ENCODE results near the gene SRC.
A peak's percentile ranks its signal among the peaks of the same experiment; 100 is the strongest.

SRC gene

DNA sequence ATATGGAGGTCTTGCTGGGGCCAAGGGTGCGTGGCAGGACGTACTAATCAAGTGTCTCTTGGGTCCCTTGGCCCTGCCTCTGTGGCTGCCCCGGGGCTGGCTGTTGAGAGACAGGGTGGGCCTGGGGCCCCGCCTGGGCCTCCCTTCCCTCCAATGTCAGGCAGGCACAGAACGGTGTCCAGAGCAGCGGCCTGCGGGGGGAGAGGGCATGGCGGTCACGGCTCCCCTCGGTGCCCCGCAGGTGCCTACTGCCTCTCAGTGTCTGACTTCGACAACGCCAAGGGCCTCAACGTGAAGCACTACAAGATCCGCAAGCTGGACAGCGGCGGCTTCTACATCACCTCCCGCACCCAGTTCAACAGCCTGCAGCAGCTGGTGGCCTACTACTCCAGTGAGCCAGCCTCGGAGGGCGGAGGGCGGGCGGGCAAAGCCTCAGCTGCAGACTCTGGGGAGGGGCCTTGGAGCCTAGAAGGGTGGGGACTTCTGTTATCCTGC is 50.0 kb downstream of the SRC start:
- no peak for DNase-seq (ENCODE audit: insufficient read length, low spot score)
- FAIRE-seq = no peak
- TF ChIP-seq POLR2AphosphoS5 (IDR thresholded peaks at IDR 0.05; ENCODE audit: low read depth, low read length) (no peak), SPI1 (IDR thresholded peaks at IDR 0.05; ENCODE audit: low read depth, low read length) (no peak), POLR2A (IDR thresholded peaks at IDR 0.05; ENCODE audit: low read depth, low read length) (no peak), POU2F2 (IDR thresholded peaks at IDR 0.05; ENCODE audit: low read depth, low read length) (no peak), TAF1 (IDR thresholded peaks at IDR 0.05; ENCODE audit: low read depth, low read length) (no peak), PAX5 (IDR thresholded peaks at IDR 0.05; ENCODE audit: insufficient read depth, low read length, severe bottlenecking) (no peak)

DNA sequence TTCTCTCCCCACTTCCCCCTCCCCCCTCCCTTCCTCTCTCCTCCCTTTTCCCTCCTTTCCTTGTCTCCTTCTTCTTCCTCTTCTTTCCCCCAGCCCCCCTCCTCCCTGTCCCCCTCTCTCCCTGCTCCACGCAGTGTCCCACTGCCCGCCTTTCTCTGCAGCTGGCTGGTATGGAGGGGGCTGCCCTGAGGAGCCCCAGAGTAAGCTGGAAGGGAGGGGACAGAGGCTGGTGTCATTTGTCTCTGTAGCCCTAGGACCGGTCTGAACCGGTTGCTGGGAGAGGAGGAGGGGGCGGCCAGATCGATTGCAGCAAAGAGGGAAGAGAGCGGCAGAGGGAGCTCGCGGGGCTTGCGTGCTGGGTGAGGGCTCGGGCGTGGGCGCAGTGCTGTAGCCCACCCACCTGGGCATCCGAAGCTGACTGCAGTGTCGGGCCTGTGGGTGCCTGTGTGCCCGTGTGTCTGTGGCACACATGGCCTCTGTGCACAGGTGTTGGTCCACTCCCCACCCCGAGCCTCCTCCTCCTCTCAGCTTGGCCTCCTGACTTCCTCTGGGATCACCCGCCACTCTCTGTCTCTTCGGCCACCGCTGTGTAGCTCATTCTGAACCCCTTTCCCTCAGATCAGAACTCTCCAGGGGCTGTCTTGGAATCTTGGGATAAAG is 50.6 kb downstream of the SRC start:
- DNase-seq (ENCODE audit: insufficient read length, low spot score) (no peak), FAIRE-seq (no peak)
- TF ChIP-seq SPI1 (IDR thresholded peaks at IDR 0.05; ENCODE audit: low read depth, low read length) = no peak
- TF ChIP-seq POU2F2 (IDR thresholded peaks at IDR 0.05; ENCODE audit: low read depth, low read length) = no peak
- no peak for TF ChIP-seq TAF1 (IDR thresholded peaks at IDR 0.05; ENCODE audit: low read depth, low read length)
- no peak for TF ChIP-seq POLR2A (IDR thresholded peaks at IDR 0.05; ENCODE audit: low read depth, low read length)
- no peak for TF ChIP-seq POLR2AphosphoS5 (IDR thresholded peaks at IDR 0.05; ENCODE audit: low read depth, low read length)
- TF ChIP-seq PAX5 (IDR thresholded peaks at IDR 0.05; ENCODE audit: insufficient read depth, low read length, severe bottlenecking) = no peak

DNA sequence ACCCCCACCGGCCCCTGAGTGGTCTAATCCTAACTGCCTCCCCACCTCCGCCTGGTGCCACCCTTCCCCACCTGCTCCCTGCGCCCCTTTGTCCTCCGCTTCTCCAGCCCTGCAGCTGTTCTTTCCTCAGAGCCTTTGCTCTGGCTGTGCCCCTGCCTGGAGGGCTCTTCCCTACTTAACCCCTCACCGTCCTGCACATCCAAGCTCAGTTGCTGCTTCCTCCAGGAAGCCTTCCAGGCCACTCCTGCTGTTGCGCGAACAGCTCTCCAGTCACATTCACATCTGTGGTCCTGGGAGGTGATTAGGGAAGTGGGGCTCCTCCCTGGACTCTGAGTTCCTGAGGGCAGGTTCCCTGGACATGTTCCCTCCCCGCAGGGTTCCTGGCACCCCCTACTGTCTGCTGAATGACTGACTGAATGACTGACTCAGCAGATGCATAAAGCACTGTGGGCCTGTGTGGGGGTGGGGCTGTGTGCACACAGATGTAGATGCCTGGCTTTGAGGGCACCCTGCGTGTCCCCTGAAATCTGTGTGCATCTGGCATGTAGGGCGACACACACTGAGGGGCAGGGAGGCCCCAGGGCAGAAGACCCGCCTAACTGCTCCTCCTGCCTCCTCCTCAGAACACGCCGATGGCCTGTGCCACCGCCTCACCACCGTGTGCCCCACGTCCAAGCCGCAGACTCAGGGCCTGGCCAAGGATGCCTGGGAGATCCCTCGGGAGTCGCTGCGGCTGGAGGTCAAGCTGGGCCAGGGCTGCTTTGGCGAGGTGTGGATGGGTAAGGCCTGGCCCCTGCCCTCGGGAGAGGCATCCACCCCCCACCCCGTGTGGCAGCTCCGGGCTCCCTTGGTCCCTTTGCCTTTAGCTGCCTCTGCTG is 51.4 kb downstream of the SRC start:
- FAIRE-seq = no peak
- TF ChIP-seq TAF1 (IDR thresholded peaks at IDR 0.05; ENCODE audit: low read depth, low read length) (no peak), SPI1 (IDR thresholded peaks at IDR 0.05; ENCODE audit: low read depth, low read length) (no peak), PAX5 (IDR thresholded peaks at IDR 0.05; ENCODE audit: insufficient read depth, low read length, severe bottlenecking) (no peak), POLR2A (IDR thresholded peaks at IDR 0.05; ENCODE audit: low read depth, low read length) (no peak), POLR2AphosphoS5 (IDR thresholded peaks at IDR 0.05; ENCODE audit: low read depth, low read length) (no peak), POU2F2 (IDR thresholded peaks at IDR 0.05; ENCODE audit: low read depth, low read length) (no peak)

DNA sequence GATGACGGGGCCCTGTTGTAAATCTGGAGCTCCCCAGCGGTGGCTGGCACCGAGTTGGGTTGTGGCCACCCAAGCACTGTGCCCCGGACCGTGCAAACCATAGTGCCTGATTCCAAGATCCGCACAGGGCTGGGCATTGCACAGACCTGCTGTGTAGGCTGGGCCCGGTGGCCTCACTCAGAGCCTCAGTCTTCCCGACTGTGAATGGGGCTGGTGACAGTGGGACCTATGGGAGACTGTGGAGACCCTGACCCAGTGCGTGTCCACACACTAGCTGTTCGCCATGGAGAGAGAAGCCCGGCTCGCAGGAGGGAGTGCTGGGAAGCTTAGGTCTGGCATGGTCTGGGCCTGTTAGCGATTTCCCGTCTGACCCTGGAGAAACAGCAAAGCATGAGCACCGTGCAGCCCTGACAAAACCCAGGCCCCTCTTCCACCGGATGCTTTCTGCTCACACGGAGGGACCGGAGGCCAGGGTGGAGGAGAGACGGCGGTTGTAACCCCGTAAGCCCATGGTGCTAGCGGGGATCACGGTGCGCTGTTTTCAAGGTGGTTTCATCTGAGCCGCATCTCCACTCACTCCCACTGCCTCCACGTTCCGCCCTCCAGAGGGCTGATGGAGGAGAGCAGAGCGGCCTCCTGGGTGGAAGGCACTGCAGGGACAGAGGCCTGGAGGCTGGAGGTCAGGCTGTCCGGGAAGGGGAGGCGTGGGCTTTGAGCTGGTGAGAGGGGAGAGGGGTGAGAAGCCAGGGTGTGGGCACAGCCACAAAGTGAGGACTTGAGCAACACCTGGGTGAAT is 52.2 kb downstream of the SRC start:
- TF ChIP-seq POLR2A (IDR thresholded peaks at IDR 0.05; ENCODE audit: low read depth, low read length) (no peak), PAX5 (IDR thresholded peaks at IDR 0.05; ENCODE audit: insufficient read depth, low read length, severe bottlenecking) (no peak), SPI1 (IDR thresholded peaks at IDR 0.05; ENCODE audit: low read depth, low read length) (no peak), POU2F2 (IDR thresholded peaks at IDR 0.05; ENCODE audit: low read depth, low read length) (no peak), TAF1 (IDR thresholded peaks at IDR 0.05; ENCODE audit: low read depth, low read length) (no peak), POLR2AphosphoS5 (IDR thresholded peaks at IDR 0.05; ENCODE audit: low read depth, low read length) (no peak; the same call in 1 of the 2 replicates)
- DNase-seq (ENCODE audit: insufficient read length, low spot score) (no peak), FAIRE-seq (no peak)

More for the DNA sequence above, 51.4 kb downstream of the SRC start:
- no peak for DNase-seq (ENCODE audit: insufficient read length, low spot score)

DNA sequence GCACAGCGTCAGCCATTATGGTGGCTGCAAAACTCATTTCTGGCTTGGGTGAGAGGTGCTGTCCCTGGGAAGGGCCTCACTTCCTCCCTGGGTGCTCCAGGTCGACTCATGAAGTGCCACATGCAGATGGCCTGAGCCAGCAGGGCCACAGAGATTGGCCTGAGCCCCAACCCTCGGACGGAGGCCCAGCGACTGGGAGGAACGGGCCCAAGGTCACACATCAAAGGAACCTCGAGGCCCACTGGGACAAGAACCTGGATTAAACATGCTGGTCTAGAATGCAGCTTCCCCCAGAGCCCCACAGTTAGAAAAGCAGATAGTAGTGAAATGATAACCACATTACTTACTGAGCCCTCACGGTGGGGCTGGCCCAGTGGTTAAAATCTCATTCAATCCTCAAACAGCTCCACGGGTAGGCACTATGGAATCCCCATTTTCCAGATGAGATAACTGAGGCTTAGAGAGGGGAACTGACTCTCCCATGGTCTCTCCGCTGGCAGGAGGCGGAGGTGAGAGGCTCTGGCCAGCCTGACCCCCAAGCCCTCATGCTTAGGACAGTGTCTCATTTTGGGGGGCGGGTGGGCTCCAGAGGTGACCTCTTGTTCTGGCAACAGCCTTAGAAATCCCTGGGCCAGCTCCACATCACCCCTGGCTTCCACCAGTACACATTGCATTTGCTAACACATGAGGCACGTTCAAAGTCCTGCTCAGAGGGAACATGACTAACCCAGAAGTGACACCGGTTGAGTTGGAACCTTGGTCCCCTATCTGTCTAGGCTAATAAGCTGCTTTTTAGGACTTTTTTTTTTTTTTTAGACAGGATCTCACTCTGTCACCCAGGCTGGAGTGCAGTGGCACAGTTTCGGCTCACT is 53.0 kb downstream of the SRC start:
- TF ChIP-seq POU2F2 (IDR thresholded peaks at IDR 0.05; ENCODE audit: low read depth, low read length) (no peak), PAX5 (IDR thresholded peaks at IDR 0.05; ENCODE audit: insufficient read depth, low read length, severe bottlenecking) (no peak), TAF1 (IDR thresholded peaks at IDR 0.05; ENCODE audit: low read depth, low read length) (no peak), SPI1 (IDR thresholded peaks at IDR 0.05; ENCODE audit: low read depth, low read length) (peak; percentile 77), POLR2A (IDR thresholded peaks at IDR 0.05; ENCODE audit: low read depth, low read length) (no peak)
- FAIRE-seq = no peak
- DNase-seq (ENCODE audit: insufficient read length, low spot score) = no peak

DNA sequence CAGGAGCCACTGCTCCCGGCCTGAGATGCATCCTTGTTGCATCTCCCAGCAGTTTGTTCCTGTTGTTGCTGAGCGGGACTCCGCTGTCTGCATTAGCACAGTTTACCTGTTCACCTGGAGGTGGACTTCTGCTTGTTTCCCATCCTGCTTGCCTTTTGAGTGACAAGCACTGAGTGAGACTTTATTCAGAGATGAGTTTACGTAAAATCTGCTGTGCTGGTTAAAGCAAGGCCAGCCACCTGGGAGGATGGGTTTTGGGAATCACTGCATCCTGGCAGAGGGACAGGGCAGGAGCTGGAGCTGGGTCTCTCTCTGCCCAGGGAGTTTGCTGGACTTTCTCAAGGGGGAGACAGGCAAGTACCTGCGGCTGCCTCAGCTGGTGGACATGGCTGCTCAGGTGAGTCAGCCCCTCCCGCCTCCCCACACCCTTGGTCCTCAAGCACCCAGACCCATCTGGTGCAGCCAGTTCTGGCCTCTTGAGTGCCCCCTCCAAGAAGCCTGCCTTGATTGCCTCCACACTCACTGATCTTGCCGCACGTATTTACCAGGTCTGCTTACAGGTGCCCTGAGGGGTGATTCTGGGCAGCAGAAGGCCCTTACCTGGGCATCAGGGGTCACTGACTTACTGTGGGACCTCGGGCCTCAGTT is 55.5 kb downstream of the SRC start:
- DNase-seq (ENCODE audit: insufficient read length, low spot score) (no peak), FAIRE-seq (no peak)
- TF ChIP-seq SPI1 (IDR thresholded peaks at IDR 0.05; ENCODE audit: low read depth, low read length) (no peak), POU2F2 (IDR thresholded peaks at IDR 0.05; ENCODE audit: low read depth, low read length) (no peak), POLR2AphosphoS5 (IDR thresholded peaks at IDR 0.05; ENCODE audit: low read depth, low read length) (no peak), POLR2A (IDR thresholded peaks at IDR 0.05; ENCODE audit: low read depth, low read length) (no peak)

DNA sequence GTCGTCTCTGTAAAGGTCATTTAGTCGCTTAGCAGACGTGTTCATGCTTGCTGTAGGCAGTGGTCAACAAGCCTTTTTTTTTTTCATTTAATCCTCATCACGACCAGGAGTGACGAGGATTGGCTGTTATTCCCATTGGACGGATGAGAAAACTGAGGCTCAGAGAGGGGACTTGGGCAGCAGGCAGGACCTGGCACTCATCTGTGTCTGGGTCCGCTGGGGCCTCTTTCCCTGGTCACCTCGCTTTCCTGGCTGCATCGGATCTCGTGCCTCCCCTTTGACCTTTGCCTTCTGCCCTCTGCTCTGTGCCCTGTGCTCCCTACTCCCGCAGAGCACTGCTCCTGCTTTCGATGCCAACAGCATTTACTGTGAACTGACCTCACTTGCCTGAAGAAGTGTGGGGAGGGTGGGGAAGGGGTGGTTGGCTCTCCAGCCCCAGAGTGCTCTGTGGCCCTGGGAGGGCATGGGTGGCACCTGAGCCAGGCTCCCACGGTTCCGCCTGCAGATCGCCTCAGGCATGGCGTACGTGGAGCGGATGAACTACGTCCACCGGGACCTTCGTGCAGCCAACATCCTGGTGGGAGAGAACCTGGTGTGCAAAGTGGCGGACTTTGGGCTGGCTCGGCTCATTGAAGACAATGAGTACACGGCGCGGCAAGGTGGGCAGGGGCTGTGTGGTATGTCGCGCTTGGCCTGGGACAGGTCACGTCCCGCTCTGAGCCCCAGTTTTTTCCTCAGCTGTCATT is 56.2 kb downstream of the SRC start:
- TF ChIP-seq TAF1 (IDR thresholded peaks at IDR 0.05; ENCODE audit: low read depth, low read length) (no peak), SPI1 (IDR thresholded peaks at IDR 0.05; ENCODE audit: low read depth, low read length) (no peak), POU2F2 (IDR thresholded peaks at IDR 0.05; ENCODE audit: low read depth, low read length) (no peak), POLR2AphosphoS5 (IDR thresholded peaks at IDR 0.05; ENCODE audit: low read depth, low read length) (no peak; the same call in 1 of the 2 replicates), POLR2A (IDR thresholded peaks at IDR 0.05; ENCODE audit: low read depth, low read length) (no peak), PAX5 (IDR thresholded peaks at IDR 0.05; ENCODE audit: insufficient read depth, low read length, severe bottlenecking) (no peak)
- FAIRE-seq (no peak), DNase-seq (ENCODE audit: insufficient read length, low spot score) (no peak)
